Prostate gland (tissue), 2 donors: ENCODE measurements around the gene COL1A2. TPM values are rescaled to one million over a fixed set of nuclear protein-coding genes. Genes with fewer than 3 reads are reported as not detected.

ENCODE experiments used
- DNase-seq: peaks from one replicate; pipeline ENCODE4 v3.0.0-alpha.2; 2019; ENCODE audit warnings: low spot score
- H3K27ac ChIP-seq, 2 donors: fragments of 200-600 bp; sonication (generic); 2 replicates each; pipeline ENCODE4 v1.5.1; 2017 to 2019
- H3K27me3 ChIP-seq: fragments of 200-600 bp; sonication (generic); replicated peaks from 2 replicates; pipeline ENCODE4 v1.5.1; 2019; ENCODE audit not compliant: insufficient read depth
- H3K36me3 ChIP-seq, 2 donors: fragments of 200-600 bp; sonication (generic); 1 replicate in 1 of 2; 2 replicates in 1 of 2; pipeline versions ENCODE4 v1.5.1 to v1.8.1; 2017 to 2019
- H3K4me1 ChIP-seq: fragments of 200-600 bp; sonication (generic); replicated peaks from 2 replicates; pipeline ENCODE4 v1.5.1; 2019
- H3K4me3 ChIP-seq, 2 donors: fragments of 200-600 bp; sonication (generic); 2 replicates each; pipeline ENCODE4 v1.5.1; 2017 to 2019
- H3K9me3 ChIP-seq: fragments of 200-600 bp; sonication (generic); 2 replicates; pipeline ENCODE4 v1.5.1; 2017
- CTCF ChIP-seq, 4 experiments: fragments of 200-600 bp in 2 of 4; fragments of 450-650 bp in 2 of 4; sonication (generic) in 2 of 4; IDR thresholded peaks; 1 replicate in 3 of 4; 2 replicates in 1 of 4; pipeline ENCODE4 v1.5.1; 2016 to 2019; ENCODE audit warnings: antibody characterized with exemption in 4 of 4, mild to moderate bottlenecking in 2 of 4, moderate library complexity in 2 of 4
- POLR2A ChIP-seq: fragments of 450-650 bp; IDR thresholded peaks from one replicate; pipeline ENCODE4 v1.6.1; 2016; ENCODE audit warnings: antibody characterized with exemption, mild to moderate bottlenecking
- POLR2AphosphoS5 ChIP-seq: sonication (generic); formaldehyde crosslinking; IDR thresholded peaks from one replicate; pipeline ENCODE4 v1.6.1; 2017; ENCODE audit warnings: antibody characterized with exemption
- WGBS: methylation state at CpG from one replicate; pipeline ENCODE4 v1.1.5; 2018; 5-methylcytosine and 5-hydroxymethylcytosine counted together
- intact Hi-C: fragments of 100-400 bp; cut with DNase I; formaldehyde crosslinking; loops from one replicate; pipeline ENCODE4 v1.14.2; 2022
- total RNA-seq, 2 donors: library from RNA; depleted of rRNA; stranded (reverse); fragments of >200 nt; gene quantifications; one replicate each; pipeline ENCODE4 v1.1.0, GENCODE V29; 2016

COL1A2 gene
- total RNA-seq, 2 donors from 2014 or later, result 51.2 to 805 TPM

- no peak for TF ChIP-seq CTCF (IDR thresholded peaks at IDR 0.05)
- TF ChIP-seq POLR2A, result no peak
- no peak for TF ChIP-seq POLR2AphosphoS5
- H3K27ac ChIP-seq, result no peak overlapping the region
- intact Hi-C loops, result no loop called here
- no peaks in the 10 kb centered on the region for H3K9me3 ChIP-seq
- no peaks in the 10 kb centered on the region for H3K36me3 ChIP-seq
- H3K4me3 ChIP-seq, result no peak overlapping the region
- no peak for DNase-seq
- no peaks in the 10 kb centered on the region for H3K27me3 ChIP-seq
- 59% methylated on average over 1 of the region's 1 CpG for WGBS
- H3K4me1 ChIP-seq, result no peaks in the 10 kb centered on the region
Measured at GRCh38 chr7:94431176-94431575, 36.5 kb downstream of the COL1A2 start.

- intact Hi-C loops, result no loop called here
- H3K4me1 ChIP-seq, result no peaks in the 10 kb centered on the region
- H3K27ac ChIP-seq, result no peak overlapping the region
- no peaks in the 10 kb centered on the region for H3K27me3 ChIP-seq
- H3K36me3 ChIP-seq, result no peaks in the 10 kb centered on the region
- no peak for DNase-seq
- TF ChIP-seq POLR2AphosphoS5, result no peak
- TF ChIP-seq POLR2A, result no peak
- TF ChIP-seq CTCF (IDR thresholded peaks at IDR 0.05), result no peak
- WGBS, result 78% methylated on average over 3 of the region's 3 CpGs
- H3K4me3 ChIP-seq, result no peak overlapping the region
- no peaks in the 10 kb centered on the region for H3K9me3 ChIP-seq
Measured at GRCh38 chr7:94431619-94432280, 37.1 kb downstream of the COL1A2 start.

GRCh38 chr7:94432281-94432670 lies 37.6 kb downstream of the COL1A2 start:
- no peak for TF ChIP-seq CTCF (IDR thresholded peaks at IDR 0.05)
- no peak for TF ChIP-seq POLR2AphosphoS5
- no peak for TF ChIP-seq POLR2A
- WGBS, result 83% methylated on average over 2 of the region's 2 CpGs
- H3K36me3 ChIP-seq, result no peaks in the 10 kb centered on the region
- no peak for DNase-seq
- no peak overlapping the region for H3K27ac ChIP-seq
- H3K4me1 ChIP-seq, result no peaks in the 10 kb centered on the region
- H3K4me3 ChIP-seq, result no peak overlapping the region
- no peaks in the 10 kb centered on the region for H3K9me3 ChIP-seq
- H3K27me3 ChIP-seq, result no peaks in the 10 kb centered on the region
- intact Hi-C loops, result no loop called here

- H3K9me3 ChIP-seq, result no peaks in the 10 kb centered on the region
- H3K27me3 ChIP-seq, result no peaks in the 10 kb centered on the region
- no peaks in the 10 kb centered on the region for H3K4me1 ChIP-seq
- no peak for DNase-seq
- no peak overlapping the region for H3K27ac ChIP-seq
- WGBS, result 91% methylated on average over 1 of the region's 1 CpG
- intact Hi-C loops, result no loop called here
- H3K36me3 ChIP-seq, result no peaks in the 10 kb centered on the region
- no peak for TF ChIP-seq POLR2A
- no peak for TF ChIP-seq CTCF (IDR thresholded peaks at IDR 0.05)
- TF ChIP-seq POLR2AphosphoS5, result no peak
- no peak overlapping the region for H3K4me3 ChIP-seq
Measured at GRCh38 chr7:94432817-94433216, 38.1 kb downstream of the COL1A2 start.

- WGBS, result 81% methylated on average over 2 of the region's 2 CpGs
- no peak overlapping the region for H3K27ac ChIP-seq
- no peaks in the 10 kb centered on the region for H3K27me3 ChIP-seq
- no peaks in the 10 kb centered on the region for H3K9me3 ChIP-seq
- no peaks in the 10 kb centered on the region for H3K4me1 ChIP-seq
- no peak for DNase-seq
- TF ChIP-seq POLR2A (no peak), CTCF (IDR thresholded peaks at IDR 0.05) (no peak), POLR2AphosphoS5 (no peak)
- no peak overlapping the region for H3K4me3 ChIP-seq
- no peaks in the 10 kb centered on the region for H3K36me3 ChIP-seq
- intact Hi-C loops, result no loop called here
Measured at GRCh38 chr7:94433224-94433623, 38.5 kb downstream of the COL1A2 start.
